IPS-NIHi11 (cell line): ENCODE measurements around the gene CD46.

Source experiments
- DNase-seq: peaks from one replicate; pipeline ENCODE4 v3.0.0; 2012; ENCODE audit warnings: mixed read lengths, low spot score

Gene CD46

DNA sequence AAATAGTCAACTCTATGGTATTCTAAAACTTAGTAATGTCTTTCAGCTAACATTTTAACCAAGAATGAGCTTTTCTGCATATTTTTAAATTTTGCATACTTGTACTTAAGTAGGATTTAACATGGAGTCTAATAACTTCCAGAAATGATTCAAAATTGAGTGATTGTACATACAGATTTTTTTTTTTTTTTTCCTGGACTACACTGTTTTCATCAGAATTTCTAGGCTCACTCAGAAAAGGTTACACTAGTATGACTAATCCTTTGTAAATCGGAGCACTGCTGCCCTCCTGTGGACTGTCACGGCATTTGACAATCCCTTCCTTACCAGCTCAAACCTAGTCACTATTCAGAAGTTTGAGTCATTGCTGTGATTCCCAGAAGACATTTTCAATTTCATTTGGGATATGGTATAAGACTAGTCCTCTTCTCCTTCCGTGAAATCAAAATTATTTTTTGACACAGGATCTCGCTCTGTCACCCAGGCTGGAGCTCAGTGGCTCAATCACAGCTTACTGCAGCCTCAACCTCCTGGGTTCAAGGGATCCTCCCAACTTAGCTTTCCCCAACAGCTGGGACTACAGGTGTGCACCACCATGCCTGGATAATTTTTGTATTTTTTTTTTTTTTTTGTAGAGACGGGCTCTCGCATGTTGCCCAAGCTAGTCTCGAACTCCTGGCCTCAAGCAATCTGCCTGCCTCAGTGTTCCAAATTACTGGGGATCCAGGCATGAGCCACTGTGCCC, 45.5 kb downstream of the CD46 start:
- peak; percentile 73 for DNase-seq

DNA sequence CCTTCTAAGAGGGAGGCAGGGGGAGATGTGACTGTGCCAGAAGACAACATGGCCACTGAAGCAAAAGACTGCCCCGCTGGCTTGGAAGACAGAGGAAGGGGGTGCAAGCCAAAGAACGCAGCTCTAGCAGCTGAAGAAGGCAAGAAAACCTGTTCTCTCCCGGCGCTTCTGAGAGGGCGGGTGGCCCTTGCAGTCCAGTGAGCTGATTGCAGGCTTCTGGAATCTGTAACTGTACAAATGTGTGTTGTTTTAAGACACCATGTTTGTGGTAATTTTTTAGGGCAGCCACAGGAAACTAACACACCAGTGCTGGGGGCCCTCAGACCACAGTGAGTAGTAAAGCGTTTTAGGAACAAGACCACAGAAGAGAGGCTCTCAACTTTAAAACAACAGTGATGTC, 47.0 kb downstream of the CD46 start:
- DNase-seq, result no peak

DNA sequence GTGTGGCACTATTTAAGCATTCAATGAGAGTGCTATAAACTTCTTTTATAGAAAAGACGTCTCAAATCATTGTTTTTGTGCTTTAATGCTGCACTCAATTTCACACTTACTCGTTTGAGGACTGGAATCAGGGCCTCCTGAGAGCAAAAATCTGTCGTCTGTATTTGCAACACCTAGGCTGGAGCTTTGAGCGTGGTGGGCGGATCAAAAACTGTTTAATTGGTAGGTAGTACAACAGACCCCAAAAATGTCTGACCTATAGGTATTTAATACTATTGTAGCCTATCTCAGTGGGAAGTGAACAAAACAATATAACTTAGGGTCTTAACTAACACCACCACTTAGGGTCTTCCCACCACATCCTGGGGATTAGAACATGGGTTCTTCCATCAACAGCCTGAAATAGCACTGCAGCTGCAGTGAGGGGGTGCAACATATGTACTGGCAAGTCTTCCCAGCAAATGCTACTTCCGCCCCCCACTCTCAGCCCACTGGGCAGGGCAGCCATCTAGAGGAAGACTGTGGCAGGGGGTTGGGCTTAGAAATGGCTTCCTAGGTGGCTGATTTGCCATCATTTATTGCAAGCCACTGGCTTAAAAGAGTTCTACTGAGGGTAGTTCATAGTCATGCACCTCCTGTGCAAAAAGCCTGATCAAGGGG, 48.3 kb downstream of the CD46 start:
- DNase-seq, result no peak

DNA sequence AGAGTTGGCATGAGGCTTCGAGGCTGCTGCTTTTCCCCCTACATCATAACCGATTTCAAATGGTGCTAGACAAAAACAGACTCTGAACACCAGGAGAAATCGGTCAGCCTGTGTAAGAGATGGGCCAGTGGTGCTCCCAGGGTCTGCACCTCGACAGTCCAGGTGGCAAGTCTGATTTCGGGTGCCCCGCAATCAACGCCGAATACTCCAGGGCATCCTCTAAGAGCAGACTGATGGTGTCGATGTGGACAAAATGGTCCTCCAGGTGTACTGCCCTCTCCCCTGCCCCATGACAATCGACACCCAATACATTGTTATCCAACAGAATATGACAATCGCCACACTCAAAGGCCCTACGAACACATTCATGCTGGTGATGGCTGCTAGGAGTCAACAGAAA, 50.0 kb downstream of the CD46 start:
- DNase-seq, result no peak

DNA sequence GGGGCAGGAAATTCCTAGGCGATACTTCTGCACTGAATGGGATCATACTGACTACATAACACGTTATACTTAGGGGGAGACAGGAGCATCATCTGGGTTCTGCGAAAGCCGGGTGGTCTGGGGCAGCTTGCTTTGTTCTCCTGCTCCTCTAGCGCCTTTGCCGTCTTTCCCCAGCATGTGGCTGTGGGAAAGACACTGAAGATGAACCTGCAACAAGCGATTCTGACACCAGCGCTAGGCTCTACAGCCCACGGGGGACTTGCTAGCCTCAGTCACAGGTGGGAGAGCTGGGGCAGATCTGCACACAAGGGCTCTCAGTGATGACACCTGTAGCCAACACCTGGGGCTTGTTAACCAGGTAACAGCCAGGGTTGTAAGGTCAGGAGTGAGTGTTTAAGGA, 51.8 kb downstream of the CD46 start:
- DNase-seq, result no peak

DNA sequence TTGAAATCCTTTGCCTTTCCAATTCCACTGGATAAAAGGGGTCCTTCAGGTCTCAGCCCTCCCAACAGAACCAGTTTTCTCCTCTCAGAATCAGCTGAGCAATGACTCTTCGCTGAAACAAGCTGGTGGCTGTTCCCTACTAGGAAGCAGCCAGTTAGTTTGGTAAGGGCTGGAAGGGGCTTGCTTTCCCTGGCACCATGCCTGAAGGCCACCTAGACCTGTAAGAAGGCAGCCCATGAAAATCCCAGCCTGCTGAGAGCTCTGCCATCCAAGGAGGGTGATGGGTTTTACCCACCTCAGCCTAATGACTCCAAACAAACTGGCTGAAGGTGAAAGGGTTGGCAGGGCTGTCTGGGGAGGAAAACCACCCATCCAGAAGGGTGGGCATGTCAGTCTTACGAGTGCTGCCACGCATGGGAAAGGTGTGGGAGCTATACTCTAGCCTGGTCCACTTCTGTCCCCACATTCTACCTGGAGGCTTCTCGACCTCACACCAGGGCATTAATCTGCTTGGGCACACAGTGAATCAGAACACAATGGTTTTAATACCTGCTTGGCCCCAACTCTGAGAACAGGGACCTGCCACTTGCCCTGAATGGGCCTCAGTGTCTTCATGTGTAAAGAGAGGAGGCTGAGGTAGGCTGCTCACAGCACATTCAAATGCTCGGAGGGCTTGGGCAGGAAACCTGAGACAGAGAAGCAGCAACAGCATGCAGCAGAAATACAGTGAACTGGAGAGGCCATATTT, 53.0 kb downstream of the CD46 start:
- DNase-seq, result no peak

DNA sequence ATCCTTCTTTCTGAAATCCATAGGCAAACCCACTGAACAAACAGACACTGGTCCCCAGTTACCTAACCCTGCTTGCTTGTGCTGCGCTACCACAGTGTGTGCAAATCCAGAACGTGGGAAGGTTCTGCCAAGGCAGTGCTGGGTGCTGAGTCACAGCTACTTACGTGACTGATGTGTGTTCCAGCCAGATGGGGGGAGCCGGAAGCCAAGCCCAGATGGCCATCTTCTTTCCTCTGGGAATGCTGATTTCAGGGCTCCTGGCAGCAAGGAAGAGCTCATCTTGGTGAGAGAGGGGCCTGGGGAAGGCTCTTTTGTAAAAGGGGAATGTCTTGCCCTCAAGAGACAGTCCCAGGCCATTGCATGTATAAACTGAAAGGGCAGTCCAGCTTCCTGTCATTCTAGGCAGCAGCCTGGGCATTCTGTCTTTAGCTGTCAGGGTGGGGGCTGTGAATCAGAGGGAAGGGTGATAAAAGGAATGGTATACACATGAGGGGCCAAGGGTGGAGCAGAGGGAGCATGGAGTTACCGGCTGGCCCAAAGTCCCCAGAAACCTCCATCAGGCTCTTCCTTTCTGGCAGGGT, 54.1 kb downstream of the CD46 start:
- DNase-seq, result no peak

DNA sequence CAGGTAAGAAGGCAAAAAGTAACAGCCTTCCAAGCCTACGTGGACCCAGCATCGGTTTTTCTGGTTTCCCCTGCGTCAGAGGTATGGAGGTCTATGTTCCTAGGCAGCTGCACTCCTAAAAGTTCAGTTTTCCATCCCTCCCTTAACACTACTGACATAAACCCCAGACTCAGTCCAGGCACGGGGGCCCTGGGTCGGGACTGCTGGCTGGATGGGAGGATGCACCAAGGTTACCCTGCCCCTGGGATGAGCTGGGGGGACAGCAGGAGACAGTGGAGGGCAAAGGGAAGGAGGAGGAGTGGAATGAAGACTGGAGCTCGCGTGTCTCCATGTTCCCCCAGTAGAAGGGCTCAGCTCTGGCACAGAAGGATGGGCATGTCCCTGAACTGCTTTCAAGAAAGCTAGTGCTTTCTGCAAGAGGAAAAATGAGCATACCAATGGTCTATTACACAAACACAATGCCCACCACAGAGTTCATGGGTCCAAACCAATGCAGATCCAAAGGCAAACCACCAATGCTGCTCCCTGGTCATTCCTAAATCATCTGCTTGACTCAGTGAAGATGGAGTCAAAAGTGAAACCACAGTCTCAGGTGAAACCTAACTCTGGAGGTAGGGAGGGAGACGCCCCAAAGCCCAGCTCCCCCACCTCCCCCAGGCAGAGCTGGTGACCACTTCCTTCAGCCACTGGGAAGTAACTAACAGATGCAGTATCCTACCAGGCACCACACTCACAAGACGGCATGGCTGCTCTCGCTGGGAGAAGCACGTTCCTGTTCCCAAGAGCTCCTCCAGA, 54.9 kb downstream of the CD46 start:
- DNase-seq, result no peak

DNA sequence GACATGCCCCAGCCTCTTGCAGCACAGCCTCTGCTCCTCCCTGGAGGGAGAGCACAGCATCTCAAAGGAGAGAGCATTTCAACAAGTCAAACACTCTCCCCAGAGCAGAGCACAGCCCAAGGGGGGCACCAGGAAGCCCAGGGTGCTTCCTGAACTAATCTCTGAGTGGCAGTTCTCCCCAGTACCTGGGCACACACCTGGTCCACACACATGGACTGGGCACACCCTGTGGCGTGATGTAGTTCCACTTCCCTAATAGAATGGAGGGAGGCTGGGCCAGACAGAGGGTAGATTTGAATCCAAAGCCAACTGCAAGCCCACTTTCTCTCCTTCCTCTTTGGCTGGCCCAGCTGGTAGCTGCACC, 55.5 kb downstream of the CD46 start:
- no peak for DNase-seq

DNA sequence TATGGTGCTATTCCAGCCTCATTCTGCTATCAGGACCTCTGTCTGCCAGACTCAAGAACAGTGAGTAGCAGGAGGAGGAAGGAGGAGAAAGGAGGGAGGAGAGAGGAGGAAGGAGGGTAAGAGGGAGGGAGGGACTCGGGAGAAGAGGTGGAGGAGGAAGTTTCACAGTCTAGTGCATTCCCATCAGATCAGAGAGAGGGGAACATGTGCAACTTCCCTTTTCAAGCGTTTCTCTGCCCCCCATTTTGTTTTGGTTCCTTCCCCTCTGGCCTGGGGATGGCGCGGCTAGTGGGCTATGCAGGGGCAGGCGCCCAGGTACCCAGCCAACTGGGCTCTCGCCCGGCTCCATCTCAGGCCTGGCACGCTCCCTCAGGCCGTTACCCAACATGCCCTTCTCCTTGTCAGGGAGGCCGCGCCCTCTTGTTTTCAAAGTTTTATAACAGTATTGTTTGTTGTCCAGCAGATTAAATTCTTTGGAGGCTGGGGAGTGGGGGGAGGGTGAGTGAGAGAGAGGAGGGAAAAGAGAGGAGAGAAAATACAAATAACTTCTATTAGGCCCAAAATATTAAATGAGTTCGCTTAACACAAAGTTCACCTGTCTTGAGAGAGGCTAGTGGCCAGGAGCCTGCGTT, 56.0 kb downstream of the CD46 start:
- DNase-seq, result no peak

DNA sequence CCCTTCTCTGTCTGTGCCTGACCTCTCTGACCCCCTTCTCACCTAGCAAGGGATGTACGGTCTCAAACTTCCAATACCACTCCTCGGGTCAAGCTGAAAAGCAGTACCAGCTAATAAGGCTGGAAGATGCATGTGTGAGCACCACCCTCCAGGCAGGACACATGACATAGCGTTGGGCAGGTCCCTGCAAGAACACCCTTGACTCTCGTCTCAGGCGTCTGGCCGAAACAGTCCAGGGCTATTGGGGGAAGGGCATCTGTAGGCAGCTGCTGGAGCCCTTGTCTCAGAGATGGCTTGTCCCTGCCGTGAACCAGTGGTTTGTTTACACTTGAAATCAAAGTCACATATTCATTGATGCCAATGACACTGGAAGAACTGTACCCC, 56.5 kb downstream of the CD46 start:
- no peak for DNase-seq

DNA sequence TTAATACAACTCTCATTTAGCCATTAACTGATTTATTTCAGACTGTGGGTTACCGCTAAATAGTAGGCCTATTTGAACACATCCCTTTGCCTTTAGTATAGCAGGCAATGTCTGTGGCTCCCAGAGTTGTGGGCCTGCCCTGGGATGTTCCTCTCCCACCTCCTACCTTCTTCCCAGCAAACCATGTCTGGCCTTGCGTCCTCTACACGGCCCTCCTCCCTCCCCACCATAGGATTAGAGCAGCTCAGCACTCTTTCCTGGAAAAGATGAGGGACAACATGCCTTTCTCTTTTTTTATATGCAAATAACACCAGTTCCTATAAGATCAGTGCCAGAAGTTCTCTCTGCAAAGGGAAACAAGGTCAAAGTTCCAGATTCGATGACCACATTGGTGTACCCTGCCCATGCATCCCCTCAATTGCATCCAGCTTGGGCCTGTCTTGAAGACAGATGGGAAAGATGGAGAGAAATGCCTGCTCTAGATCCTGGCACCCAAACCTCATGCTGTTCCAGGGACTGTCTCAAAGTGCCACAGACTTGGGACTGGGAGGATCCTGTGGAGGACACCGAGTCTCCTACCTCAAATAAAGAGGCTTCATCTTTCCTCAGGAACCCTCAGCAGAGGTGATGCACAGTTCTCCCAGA, 57.2 kb downstream of the CD46 start:
- no peak for DNase-seq

DNA sequence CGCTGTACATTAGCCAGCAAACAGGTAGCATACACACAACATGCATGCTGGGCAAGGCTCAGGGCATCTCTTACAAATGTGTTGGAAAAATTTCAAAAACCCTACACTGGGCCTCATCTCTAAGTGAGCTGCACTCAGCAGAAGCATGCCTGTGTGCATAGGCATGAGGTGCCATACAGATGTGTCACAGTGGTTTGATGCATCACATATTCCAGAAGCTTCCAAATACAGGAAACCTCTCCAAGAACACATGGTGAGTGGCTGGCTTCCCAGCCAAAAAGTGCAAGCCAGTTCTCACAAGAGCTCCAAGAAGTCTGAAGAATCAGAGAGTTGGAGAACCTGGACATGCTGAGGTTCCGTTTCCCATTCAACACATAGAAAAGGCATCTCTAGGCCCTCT, 58.3 kb downstream of the CD46 start:
- no peak for DNase-seq

DNA sequence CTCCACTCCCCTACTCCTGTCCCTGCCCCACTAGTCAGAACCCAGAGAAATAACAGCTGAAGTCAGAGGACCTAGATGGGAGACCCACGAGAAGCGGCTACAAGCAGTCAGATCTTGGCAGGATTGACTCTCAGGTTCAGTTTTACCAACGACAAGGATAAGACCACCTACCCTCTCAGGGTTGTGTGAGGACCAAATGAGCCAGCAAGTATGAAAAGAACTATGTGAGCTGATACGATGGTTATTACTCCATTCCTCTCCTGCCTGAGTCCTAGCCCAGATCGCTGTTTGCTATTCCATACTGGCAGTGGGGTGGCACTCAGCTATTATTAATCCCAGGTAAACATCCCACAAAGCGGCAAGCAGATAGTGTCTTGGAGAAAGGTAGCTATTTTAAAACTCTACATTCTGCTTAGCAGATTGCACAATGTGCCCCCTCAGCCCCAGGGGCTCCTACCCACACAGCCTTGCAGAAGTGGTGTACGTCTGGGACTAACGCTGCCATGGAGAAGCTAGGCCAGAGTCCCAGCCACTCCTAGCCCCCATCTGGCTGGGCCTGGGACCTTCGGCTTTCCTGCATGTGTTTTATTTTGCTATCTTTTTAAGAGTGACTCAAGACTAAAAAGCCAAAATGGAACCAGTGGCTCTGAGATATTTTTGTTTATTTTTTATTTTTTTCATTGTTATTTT, 58.9 kb downstream of the CD46 start:
- no peak for DNase-seq

DNA sequence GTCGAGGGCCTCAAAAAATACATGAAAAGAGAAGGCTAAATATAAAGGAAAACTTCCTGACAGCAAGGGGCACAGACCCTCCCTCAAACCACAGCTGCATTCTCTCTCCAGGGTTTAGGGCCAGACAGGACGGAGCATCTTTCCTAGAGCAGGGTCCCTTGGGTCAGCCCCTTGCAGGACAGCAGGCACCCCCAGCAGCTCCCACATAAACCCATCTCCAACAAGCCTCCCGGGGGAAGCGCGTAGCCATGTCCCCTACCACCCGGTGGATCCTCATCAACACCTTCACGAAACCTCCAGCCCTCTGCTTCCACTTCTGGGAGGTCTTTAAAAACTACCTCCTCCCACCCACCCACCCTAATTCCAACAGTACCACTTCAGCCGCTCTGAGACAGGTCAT, 59.5 kb downstream of the CD46 start:
- no peak for DNase-seq

DNA sequence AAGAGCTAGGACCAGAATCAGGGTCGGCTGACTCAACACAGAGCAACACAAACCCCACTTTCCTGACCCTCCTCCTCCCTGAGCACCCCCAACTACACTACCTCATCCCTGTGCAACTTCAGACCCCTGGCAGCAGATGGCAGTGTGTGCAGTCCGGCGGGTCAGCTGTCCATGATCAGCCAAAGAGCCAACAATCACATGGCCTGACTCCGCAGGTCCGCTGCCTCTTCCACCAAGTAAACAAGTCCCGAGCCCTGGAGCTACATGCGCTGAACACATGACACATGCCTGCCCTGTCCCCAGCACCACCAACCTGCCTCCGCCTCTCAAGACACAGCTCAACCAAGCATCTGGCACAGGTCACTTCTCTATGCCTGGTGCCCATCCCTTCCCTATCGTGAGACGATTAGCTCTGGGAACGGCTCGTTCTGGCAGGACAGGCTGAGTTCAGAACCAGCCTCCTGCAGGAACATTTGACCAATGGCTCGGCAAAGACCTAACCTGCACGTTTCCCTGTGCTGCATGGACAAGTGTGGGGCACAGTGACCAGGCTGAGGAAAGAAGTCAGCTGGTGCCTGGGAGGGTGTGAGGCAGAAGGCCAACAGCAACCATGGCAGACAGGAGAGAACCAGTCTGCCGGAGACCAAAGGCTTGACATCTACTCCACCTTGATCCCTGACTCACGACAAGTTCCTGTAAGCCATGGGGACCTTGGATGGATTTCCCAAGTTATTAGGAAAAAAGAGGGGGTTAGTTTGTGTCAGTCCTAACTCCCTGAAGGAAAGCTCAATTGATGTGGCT, 60.3 kb downstream of the CD46 start:
- DNase-seq, result peak; percentile 80

DNA sequence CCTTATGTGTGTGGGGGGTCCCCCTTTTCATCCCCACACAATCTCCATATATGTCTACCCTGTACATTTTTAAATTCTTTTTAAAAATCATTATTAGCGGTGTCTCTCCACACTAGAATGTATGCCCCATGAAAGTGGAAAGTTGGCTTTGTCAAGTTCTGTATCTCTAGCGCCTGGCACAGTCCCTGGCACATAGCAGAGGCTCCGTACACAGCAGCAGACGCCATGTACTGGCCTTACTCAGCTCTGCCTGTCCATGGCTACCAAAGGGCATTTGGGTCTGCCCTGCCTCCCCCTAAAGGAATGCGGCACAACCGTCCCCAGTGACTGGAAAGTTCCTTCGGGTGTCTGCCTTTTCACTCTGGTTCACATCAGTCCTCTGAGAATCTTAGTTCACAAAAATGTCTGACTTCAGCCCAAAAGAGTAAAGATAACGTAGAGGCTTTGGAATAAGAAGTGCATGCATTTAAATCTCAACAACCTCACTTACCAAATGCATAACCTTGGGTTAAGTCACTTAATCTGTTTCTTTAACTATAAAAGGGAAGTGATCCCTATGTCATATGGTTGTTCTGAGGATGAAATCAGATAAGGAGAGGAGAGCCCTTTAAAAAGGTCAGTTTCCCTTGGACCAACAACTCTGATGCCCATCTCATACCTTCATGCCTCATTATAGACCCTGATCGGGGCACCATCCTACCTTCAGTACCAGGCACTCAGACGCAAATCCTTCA, 61.1 kb downstream of the CD46 start:
- DNase-seq, result no peak

DNA sequence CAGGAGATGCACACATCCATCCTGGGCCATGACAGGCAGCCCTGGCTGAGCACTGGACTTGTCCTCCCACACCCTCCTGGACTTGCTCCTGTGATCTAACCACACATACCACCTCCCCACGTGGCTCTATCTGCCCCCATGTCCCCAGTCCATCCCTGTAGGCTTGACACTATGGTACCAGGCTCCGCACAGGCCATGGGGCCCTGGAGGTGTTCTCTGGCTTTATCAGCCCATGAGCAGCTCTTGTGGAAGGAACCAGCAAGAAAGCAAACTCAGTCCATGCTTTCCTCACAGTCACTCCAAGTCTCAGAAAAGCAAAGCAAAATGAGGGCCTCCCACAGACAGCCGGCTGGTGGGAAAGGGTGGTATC, 61.6 kb downstream of the CD46 start:
- no peak for DNase-seq

DNA sequence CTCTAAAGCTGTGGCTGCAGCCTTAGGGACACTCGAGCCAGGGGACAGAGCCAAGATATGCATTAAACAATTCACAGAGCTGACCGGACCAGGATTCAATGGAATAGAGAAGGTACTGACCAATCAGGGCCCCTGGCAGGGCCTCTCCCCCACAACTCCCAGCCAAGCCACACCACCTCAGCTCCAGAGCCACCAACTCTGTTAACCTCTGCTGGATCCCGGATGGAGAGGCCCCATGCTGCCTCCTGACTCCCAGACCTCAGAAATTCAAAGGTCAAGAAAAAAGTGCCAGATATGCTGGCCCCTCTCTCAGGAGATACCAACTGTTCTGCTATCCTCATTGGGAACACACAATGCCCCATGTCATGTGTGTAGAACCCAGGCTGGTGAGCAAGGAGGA, 62.1 kb downstream of the CD46 start:
- no peak for DNase-seq
